Neural progenitor cell (in vitro differentiated cells): ENCODE measurements around the gene MATR3. TPM values are rescaled to one million over a fixed set of nuclear protein-coding genes. Genes with fewer than 3 reads are reported as not detected.
"Not testable (repeated sequence)": the region's sequence is repeated elsewhere in the genome, so short reads cannot be mapped to it uniquely, and the experiment has no call there.

Experiments used
- DNase-seq: peaks from one replicate; pipeline ENCODE4 v3.0.0-alpha.2; 2016; ENCODE audit warnings: low spot score
- H2AFZ ChIP-seq: fragments of 200-600 bp; sonication (generic); replicated peaks from 2 replicates; pipeline ENCODE4 v1.6.1; 2016; ENCODE audit warnings: antibody characterized with exemption
- H3F3A ChIP-seq: fragments of 200-600 bp; sonication (generic); 2 replicates; pipeline ENCODE4 v1.6.1; 2016; ENCODE audit warnings: antibody characterized with exemption, low read depth
- H3K27ac ChIP-seq: fragments of 200-600 bp; sonication (generic); 2 replicates; pipeline ENCODE4 v1.5.1; 2016; ENCODE audit warnings: mild to moderate bottlenecking
- H3K27me3 ChIP-seq: fragments of 200-600 bp; sonication (generic); 2 replicates; pipeline ENCODE4 v1.6.1; 2016; ENCODE audit warnings: mild to moderate bottlenecking, moderate library complexity
- H3K36me3 ChIP-seq: fragments of 200-600 bp; sonication (generic); 2 replicates; pipeline ENCODE4 v1.5.1; 2016
- H3K4me1 ChIP-seq: fragments of 200-600 bp; sonication (generic); 2 replicates; pipeline ENCODE4 v1.6.1; 2016; ENCODE audit warnings: mixed run types
- H3K4me2 ChIP-seq: fragments of 200-600 bp; sonication (generic); 2 replicates; pipeline ENCODE4 v1.6.1; 2016
- H3K4me3 ChIP-seq: fragments of 200-600 bp; sonication (generic); 2 replicates; pipeline ENCODE4 v1.5.1; 2016
- H3K79me2 ChIP-seq: fragments of 200-600 bp; sonication (generic); 2 replicates; pipeline ENCODE4 v1.6.1; 2016; ENCODE audit warnings: low read depth
- H3K9ac ChIP-seq: fragments of 200-600 bp; sonication (generic); 2 replicates; pipeline ENCODE4 v1.6.1; 2016
- H3K9me3 ChIP-seq: fragments of 200-600 bp; sonication (generic); 2 replicates; pipeline ENCODE4 v1.5.1; 2016; ENCODE audit warnings: low read depth
- H4K20me1 ChIP-seq: fragments of 200-600 bp; sonication (generic); 2 replicates; pipeline ENCODE4 v1.6.1; 2016; ENCODE audit warnings: low read depth
- H3K27ac Mint-ChIP-seq: 3 replicates; pipeline ENCODE4 v1.8.0; 2021; ENCODE audit warnings: mixed read lengths
- H3K27me3 Mint-ChIP-seq: 2 replicates; pipeline ENCODE4 v1.8.0; 2022; ENCODE audit warnings: low read depth, mild to moderate bottlenecking, inconsistent platforms, moderate library complexity, mixed read lengths; ENCODE audit not compliant: insufficient read depth
- H3K36me3 Mint-ChIP-seq: 3 replicates; pipeline ENCODE4 v1.8.0; 2021; ENCODE audit warnings: mixed read lengths
- H3K4me1 Mint-ChIP-seq: 3 replicates; pipeline ENCODE4 v1.8.0; 2021; ENCODE audit warnings: mixed read lengths
- H3K4me3 Mint-ChIP-seq: 3 replicates; pipeline ENCODE4 v1.8.0; 2021; ENCODE audit warnings: mild to moderate bottlenecking, moderate library complexity, mixed read lengths
- H3K9me3 Mint-ChIP-seq: 3 replicates; pipeline ENCODE4 v1.8.0; 2020; ENCODE audit warnings: mixed read lengths
- CTCF ChIP-seq: fragments of 200-600 bp; sonication (generic); IDR thresholded peaks from 2 replicates; pipeline ENCODE4 v1.5.1; 2017; ENCODE audit warnings: antibody characterized with exemption, mild to moderate bottlenecking
- EZH2 ChIP-seq: fragments of 200-600 bp; sonication (generic); IDR thresholded peaks from 2 replicates; pipeline ENCODE4 v1.6.1; 2017; ENCODE audit warnings: antibody characterized with exemption, mild to moderate bottlenecking, moderate library complexity
- EZH2phosphoT487 ChIP-seq: fragments of 200-600 bp; sonication (generic); IDR thresholded peaks from 2 replicates; pipeline ENCODE4 v1.6.1; 2017; ENCODE audit warnings: antibody characterized with exemption
- total RNA-seq: library from RNA; depleted of rRNA; stranded (reverse); fragments of >200 nt; gene quantifications from 2 replicates; pipeline ENCODE4 v1.2.3, GENCODE V29; 2015; ENCODE audit warnings: low replicate concordance

Gene MATR3
- total RNA-seq, 1 donor from 2014 or later, result 1,185 TPM

GRCh38 chr5:139268364-139269202 lies 25.0 kb upstream of the MATR3 start:
- H3K4me2 ChIP-seq, result no peak overlapping the region
- no peak overlapping the region for H3K4me3 ChIP-seq
- H3K4me1 Mint-ChIP-seq, result peaks cover 7% of the 10 kb centered on the region
- H4K20me1 ChIP-seq, result no peaks in the 10 kb centered on the region
- no peaks in the 10 kb centered on the region for H3K36me3 Mint-ChIP-seq
- H3K9ac ChIP-seq, result no peak overlapping the region
- no peaks in the 10 kb centered on the region for H3K36me3 ChIP-seq
- H3K9me3 Mint-ChIP-seq, result no peaks in the 10 kb centered on the region
- H3K27me3 Mint-ChIP-seq, result peaks cover 5% of the 10 kb centered on the region
- peaks cover 18% of the 10 kb centered on the region for H3F3A ChIP-seq
- DNase-seq, result peak; percentile 27
- H3K4me3 Mint-ChIP-seq, result no peak overlapping the region
- TF ChIP-seq CTCF (peak; percentile 13), EZH2 (no peak), EZH2phosphoT487 (no peak)
- H3K4me1 ChIP-seq, result peaks cover 7% of the 10 kb centered on the region
- H3K27ac ChIP-seq, result no peak overlapping the region
- no peaks in the 10 kb centered on the region for H3K79me2 ChIP-seq
- no peaks in the 10 kb centered on the region for H3K9me3 ChIP-seq
- H3K27ac Mint-ChIP-seq, result no peak overlapping the region
- no peaks in the 10 kb centered on the region for H3K27me3 ChIP-seq
- H2AFZ ChIP-seq, result peak overlapping the region; percentile 59

GRCh38 chr5:139270718-139271117 lies 22.8 kb upstream of the MATR3 start:
- not testable (repeated sequence) for H3K27ac Mint-ChIP-seq, H3K4me2 ChIP-seq, H3K9me3 ChIP-seq, H4K20me1 ChIP-seq, DNase-seq, H3K9ac ChIP-seq, H2AFZ ChIP-seq, H3K36me3 Mint-ChIP-seq, H3K4me3 Mint-ChIP-seq, H3K4me3 ChIP-seq, H3K27me3 Mint-ChIP-seq, H3K9me3 Mint-ChIP-seq, H3K36me3 ChIP-seq, H3K27me3 ChIP-seq, H3K27ac ChIP-seq
- Histone ChIP-seq H3K4me1 (peaks cover 19% of the 10 kb centered on the region), H3K79me2 (peaks cover 18% of the 10 kb centered on the region), H3F3A (peaks cover 35% of the 10 kb centered on the region)
- H3K4me1 Mint-ChIP-seq, result peaks cover 19% of the 10 kb centered on the region

GRCh38 chr5:139271201-139272027 lies 22.1 kb upstream of the MATR3 start:
- peaks cover 6% of the 10 kb centered on the region for H3K27me3 Mint-ChIP-seq
- Histone ChIP-seq H3K27ac (no peak overlapping the region), H3K4me1 (peaks cover 26% of the 10 kb centered on the region), H3K79me2 (peaks cover 25% of the 10 kb centered on the region), H3K27me3 (no peaks in the 10 kb centered on the region), H3F3A (peaks cover 42% of the 10 kb centered on the region), H4K20me1 (peaks cover 12% of the 10 kb centered on the region), H3K36me3 (no peaks in the 10 kb centered on the region), H3K4me2 (no peak overlapping the region), H2AFZ (no peak overlapping the region), H3K9ac (no peak overlapping the region), H3K9me3 (no peaks in the 10 kb centered on the region), H3K4me3 (no peak overlapping the region)
- H3K4me1 Mint-ChIP-seq, result peaks cover 26% of the 10 kb centered on the region
- no peaks in the 10 kb centered on the region for H3K9me3 Mint-ChIP-seq
- H3K36me3 Mint-ChIP-seq, result peaks cover 6% of the 10 kb centered on the region
- no peak overlapping the region for H3K4me3 Mint-ChIP-seq
- TF ChIP-seq CTCF, result no peak
- no peak for TF ChIP-seq EZH2
- TF ChIP-seq EZH2phosphoT487, result no peak
- H3K27ac Mint-ChIP-seq, result no peak overlapping the region
- DNase-seq, result no peak
